NB4 (cell line): Measurements from ENCODE around the gene LIN28B.

ENCODE experiments used
- DNase-seq: peaks from one replicate; pipeline ENCODE4 v3.0.0; 2010; ENCODE audit warnings: low read depth
- H3K4me3 ChIP-seq: one replicate; pipeline ENCODE4 v1.5.1; 2011; ENCODE audit warnings: mild to moderate bottlenecking, low read depth, low read length, moderate library complexity
- CTCF ChIP-seq: IDR thresholded peaks from one replicate; pipeline ENCODE4 v1.5.1; 2012; ENCODE audit warnings: low read depth, low read length
- MAX ChIP-seq: IDR thresholded peaks from 2 replicates; pipeline ENCODE4 v1.6.1; 2011; ENCODE audit warnings: low read depth, low read length
- MYC ChIP-seq: IDR thresholded peaks from 2 replicates; pipeline ENCODE4 v1.6.1; 2011; ENCODE audit warnings: low read depth, low read length
- POLR2A ChIP-seq: IDR thresholded peaks from 2 replicates; pipeline ENCODE4 v1.6.1; 2011; ENCODE audit warnings: mild to moderate bottlenecking; ENCODE audit not compliant: insufficient read length; ENCODE audit errors: extremely low read depth

Gene LIN28B

GRCh38 chr6:104929353-104929752, 27.6 kb upstream of the LIN28B start:
- no peak for DNase-seq
- no peak overlapping the region for H3K4me3 ChIP-seq
- TF ChIP-seq MAX (no peak), POLR2A (no peak), MYC (no peak), CTCF (no peak)

- DNase-seq = no peak
- TF ChIP-seq MAX = no peak
- no peak for TF ChIP-seq CTCF
- no peak for TF ChIP-seq POLR2A
- TF ChIP-seq MYC = no peak
- no peak overlapping the region for H3K4me3 ChIP-seq
These were observed 26.0 kb upstream of the LIN28B start for GRCh38 chr6:104930939-104931338.

GRCh38 chr6:104936766-104937535, 20.0 kb upstream of the LIN28B start:
- no peak overlapping the region for H3K4me3 ChIP-seq
- TF ChIP-seq MYC = no peak
- TF ChIP-seq POLR2A = no peak
- no peak for TF ChIP-seq CTCF
- no peak for TF ChIP-seq MAX
- DNase-seq = no peak

GRCh38 chr6:104940238-104940892, 16.5 kb upstream of the LIN28B start:
- TF ChIP-seq POLR2A = no peak
- TF ChIP-seq MYC = no peak
- no peak for TF ChIP-seq CTCF
- TF ChIP-seq MAX = no peak
- no peak overlapping the region for H3K4me3 ChIP-seq
- DNase-seq = no peak

- no peak for TF ChIP-seq MYC
- TF ChIP-seq POLR2A = no peak
- TF ChIP-seq MAX = no peak
- TF ChIP-seq CTCF = no peak
- no peak for DNase-seq
- no peak overlapping the region for H3K4me3 ChIP-seq
These were observed 15.8 kb upstream of the LIN28B start for GRCh38 chr6:104940893-104941728.
